ENCODE measurements around the gene KCNJ16.
A peak's percentile ranks its signal among the peaks of the same experiment; 100 is the strongest.

Gene KCNJ16

DNA sequence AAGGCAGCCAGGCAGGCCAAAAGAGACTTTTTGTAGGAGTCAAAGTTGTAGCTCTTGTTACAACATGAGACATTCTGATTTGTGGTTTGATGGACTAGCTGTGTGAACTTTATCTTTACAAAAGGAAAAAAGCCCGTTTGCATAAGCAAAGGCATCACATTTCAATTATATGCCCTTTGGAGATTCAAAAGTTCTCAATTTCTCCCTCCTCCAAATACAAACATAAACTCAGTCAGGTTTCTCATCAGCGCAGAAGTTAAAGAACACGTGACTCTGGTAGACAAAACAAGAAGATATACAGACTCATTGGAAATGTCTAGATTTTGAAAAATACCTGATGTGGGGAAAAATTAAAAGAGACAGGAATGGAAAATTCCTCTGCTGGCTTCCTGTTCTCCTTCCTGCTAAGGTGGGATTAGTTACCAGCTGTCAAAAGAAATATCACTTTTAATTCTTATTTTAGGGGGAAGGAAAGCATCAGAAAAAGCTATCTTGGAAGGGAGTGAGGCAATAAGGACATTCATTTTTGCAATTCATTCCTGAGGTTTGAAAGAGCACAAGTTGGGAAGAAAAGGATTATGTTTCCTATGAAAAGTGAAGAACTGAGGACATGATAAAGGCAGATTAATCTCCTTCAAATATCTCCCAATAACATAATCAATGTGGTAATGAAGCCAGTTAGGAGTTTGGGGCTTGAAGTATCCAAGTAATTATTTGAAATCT is 4.6 kb upstream of the KCNJ16 start:
- DNase-seq = no peak

DNA sequence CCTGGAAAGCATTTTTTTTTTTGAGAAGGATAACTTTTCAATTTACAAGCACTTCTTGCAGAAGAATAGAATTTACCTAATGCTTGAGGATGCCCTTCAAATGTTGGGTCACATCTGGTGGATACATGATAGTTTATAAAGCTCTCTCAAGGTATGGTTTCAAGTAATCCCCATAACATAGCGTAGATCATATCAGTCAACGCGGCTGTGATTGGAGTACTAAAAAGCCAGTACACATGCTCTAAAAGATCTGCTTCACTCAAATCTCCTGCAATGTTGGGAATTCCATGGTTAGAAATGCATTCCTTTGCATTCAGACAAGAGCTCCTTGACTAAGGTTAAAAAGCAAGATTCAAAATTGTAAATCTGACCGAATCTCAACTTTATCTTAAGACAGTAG is 3.9 kb upstream of the KCNJ16 start:
- DNase-seq = no peak

DNA sequence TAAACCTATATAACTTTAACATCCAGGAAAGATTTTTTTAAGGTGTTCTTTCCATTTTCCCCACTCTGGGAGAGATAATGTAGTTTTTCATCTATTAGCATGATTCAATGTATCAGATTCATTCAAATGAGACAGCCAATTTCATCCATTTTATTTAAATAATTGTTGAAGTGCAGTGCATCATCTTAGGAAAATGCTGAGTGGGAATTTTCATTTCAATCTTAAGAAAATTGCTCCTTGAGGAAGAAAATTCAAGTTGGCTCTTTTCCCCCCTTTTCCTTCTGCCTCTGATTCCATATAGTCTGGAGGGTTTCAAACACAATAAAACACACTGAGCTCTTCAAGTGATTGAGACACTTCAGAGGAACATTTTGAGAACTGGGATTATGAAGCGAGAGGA is 3.4 kb upstream of the KCNJ16 start:
- no peak for DNase-seq

DNA sequence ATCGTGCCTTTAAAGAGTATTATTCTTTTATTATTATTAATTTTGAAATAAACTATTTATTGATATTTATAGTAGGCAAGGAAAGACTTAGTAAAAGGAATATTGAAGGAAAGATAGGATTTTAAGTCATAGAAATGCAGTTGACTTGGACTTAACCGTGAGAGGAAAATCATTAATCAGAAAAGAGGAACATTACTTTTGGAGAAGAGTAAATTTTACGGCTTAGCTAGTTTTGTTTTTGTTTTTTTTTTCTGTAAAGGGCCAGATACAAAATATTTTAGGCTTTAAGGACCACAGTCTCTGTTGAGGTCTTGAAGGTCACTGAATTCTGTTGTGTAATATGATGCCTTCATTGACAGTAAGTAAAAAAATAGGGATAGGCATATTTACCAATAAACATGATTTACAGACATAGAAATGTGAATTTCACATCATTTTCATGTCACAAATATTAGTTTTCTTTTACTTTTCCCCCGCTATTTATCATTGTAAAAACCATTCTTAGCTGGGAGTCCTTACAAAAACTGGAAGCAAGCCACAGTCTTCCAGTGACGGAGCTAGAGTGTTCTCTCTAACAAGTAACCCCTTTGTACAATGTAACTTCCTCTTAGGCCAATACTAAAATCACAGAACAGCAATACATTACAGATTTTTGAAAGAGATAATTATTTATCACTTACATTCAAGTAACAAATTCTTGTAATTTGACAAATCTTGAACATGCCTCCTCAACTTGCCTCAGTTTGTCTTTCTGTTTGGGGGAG is 2.3 kb upstream of the KCNJ16 start:
- DNase-seq = peak; percentile 60

DNA sequence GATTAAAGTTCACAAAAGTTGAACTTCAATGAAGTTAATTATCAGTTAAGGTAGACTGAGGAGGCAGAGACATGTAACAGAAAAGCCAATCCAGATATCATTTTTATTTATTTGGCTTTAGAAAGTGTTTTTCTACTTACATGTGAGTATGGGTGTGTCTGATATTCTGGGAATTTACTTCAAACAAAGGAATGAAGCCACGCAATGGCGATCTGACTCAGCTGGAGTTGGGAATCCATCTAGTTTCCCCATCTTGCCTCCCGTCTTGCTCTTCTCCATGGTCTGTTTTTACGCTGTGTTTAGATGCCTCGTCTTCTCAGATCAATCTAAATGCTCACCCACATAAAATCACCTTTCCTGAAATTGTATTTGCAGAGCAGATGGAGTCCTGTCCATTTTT is 1.7 kb upstream of the KCNJ16 start:
- DNase-seq = peak; percentile 60

DNA sequence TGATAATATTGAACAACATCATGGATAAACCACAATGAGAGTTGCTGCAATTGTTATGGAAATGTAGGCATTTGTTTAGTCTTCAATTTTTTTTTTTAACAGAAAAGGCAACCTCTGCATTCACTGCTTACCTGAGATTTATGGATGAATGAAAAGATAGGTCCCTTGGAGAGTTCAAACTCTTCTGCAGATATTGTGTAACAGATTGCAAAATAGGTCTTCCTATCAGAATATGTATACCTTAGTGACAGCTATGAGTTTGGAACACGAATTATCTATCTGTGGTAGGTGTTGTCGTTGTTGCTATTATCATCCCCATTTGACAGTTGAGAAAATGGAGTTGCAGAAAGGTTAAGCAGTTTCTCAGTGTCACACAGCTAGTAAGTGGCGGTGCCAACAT is 1.2 kb upstream of the KCNJ16 start:
- peak; percentile 63 for DNase-seq

DNA sequence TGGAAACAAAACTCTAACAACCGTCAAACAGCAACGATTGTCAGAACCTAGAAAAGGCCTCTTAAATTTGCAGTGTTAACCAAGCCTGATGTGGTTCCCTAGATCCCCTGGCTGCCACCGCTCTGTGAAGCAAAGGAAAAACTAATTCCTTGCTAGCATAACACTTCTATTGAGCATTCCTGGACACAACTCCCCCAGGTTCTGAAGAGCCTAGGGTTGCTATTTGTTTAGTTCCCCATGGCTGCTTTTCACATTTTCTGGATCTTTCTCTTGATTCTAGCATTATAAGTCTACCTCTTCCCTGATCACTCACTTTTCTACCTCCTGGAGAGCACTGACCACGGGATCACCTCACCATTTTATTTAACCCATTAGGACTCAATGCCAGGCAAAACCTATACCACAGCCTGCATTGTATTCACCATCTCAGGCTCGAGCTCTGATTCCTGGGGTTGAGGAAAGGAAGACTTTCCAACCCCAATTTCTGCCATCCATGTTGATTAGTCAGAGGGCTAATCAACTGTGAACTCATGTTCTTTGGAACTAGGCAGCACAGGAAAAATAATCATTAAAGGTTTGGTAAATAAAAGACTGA is 692 bp upstream of the KCNJ16 start:
- peak; percentile 97 for DNase-seq

DNA sequence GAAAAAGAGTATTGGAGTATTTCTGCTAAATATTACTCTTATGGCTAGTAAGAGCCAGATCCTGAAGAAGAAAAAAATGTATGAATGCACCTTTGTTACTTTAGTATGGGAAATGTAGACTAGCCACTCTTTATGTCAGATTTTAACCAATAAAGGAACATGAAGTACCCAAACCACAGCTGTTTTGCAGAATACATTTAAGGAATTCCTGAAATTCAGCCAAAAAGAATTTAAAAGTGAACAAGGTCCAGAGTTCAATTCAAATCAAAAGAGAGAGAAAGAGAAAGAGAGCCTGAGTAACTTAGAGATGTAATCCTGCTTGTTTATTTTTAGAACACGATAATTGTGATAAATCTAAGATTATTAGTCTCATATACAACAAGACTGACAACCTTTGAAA is 1.2 kb downstream of the KCNJ16 start:
- DNase-seq = no peak

DNA sequence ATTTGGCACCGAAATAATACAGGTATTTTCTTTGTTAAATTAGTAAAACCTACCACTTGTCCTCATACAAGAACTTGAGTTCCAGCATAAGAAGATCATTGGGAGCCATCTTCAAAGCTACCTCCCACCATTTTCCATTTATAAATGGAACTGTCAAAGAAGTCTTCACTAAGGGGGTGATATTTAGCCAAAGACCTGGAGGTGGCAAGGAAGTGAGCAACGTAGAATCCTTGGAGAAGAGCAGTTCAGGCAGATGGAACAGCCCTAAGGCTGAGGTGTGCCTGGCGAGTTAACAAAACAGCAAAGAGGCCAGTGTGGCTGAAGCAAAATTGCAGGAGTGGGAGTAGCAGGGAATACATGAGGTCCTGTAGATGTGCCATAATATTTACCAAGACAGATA is 1.8 kb downstream of the KCNJ16 start:
- DNase-seq = peak; percentile 53

DNA sequence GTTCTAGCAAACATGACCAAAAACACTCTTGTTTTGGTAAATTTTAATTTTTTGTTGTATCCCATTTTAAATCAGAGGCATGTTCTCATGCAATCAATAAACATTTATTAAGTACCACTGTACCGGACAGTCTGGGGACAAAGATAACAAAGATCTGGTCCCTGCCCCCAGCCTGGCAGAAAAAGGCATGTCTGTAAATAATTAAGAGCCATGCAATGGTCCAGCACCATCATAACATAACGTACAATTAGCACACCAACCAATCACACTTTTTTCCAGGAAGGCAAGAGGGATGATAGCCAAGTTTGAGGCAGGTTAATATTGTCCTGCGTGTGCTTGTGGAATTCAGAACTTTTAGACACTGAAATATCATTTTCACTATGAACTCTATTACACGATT is 3.5 kb downstream of the KCNJ16 start:
- DNase-seq = peak; percentile 31

DNA sequence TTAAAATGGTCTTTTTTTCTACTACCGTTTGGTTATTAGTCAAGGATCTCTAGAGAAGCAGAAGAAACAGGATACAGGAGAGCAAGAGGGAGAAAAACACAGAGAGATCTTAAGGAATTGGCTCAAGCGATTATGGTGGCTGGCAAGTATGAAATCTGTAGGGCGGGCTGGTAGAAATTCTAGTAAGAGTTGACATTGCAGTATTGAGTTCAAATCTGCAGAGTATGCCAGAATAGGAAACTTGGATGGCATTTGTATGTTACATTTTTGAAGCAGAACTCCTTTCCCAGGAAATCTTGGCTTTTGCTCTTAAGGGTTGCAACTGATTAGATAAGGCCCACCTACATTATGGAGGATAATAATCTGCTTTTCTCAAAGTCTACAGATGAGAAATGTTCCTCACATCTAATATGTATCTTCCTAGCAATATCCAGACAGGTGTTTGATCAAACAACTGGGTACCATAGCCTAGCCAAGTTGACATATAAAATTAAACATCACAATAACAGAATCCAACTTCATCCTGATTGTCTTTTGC is 4.0 kb downstream of the KCNJ16 start:
- DNase-seq = no peak

DNA sequence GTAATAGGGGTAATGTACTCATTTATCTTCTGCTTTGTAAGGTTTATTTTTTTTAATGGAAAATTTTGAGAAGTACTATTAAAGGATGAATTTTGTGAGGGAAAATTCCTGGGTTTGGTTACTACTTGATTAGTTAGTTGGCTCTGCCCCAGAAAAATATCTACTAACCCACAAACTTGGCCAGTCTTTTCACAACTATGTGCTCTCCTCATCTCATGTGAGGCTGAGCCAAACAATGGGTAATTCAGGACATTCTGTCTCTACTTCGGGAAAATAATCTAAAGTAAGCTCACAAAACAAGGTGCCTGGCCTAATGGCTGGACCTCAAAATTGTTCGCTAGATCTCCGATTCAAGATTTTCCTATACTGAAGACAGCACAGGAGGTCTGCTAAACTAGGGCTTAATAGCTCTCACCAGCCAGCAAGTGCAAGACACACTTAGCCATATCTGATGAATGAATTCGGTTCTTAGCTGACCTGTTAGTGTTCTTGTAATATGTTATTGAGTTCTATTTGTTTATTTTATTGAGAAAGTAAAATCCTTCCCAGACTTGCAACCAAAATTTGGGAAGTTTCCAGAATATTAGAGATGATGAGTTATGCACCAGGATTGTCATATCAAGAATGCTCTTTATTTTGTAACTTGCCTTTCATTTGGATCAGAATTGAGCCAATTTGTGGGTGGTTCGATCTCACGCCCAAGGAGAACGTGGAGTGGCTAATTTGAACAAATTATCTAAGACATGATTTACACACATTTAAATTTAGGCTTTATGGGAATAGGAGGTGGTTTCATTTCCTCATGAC is 5.7 kb downstream of the KCNJ16 start:
- DNase-seq = no peak

DNA sequence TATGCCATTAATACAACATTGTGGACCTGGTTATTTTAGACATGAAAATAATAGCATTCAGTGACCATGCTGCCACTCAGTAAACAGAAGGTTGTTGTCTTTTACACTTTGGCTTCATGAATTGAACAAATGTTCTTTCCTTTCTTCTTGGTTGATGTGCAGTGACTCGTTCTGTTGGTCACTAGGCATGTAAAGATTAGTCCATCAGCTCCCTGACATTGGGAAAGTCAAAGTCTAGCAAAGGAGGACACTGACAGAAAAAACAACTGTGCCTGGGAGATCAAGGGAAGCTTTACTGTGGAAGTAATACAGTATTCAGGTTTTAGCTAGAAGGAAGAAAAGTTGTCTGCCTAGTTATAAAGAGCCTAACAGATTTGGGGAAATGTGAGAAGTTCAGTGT is 6.9 kb downstream of the KCNJ16 start:
- no peak for DNase-seq

DNA sequence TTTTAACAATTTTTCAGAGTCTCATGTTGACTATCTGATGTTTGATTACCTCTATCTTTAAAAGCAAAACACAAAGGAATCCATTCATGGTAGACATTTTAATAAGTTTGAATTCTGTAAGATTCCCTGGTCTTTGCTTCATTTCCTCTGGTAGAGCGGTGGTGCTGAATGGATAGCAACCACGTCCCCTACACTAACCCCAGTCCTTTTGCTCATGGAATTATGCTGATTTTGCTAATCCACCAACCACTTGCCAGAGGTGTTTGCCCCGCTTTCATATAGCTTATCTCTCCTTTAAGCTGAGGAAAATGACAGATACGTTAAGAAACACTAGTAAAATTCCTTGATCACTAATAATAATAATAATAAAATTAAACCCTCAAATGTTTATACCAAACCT is 9.5 kb downstream of the KCNJ16 start:
- no peak for DNase-seq

DNA sequence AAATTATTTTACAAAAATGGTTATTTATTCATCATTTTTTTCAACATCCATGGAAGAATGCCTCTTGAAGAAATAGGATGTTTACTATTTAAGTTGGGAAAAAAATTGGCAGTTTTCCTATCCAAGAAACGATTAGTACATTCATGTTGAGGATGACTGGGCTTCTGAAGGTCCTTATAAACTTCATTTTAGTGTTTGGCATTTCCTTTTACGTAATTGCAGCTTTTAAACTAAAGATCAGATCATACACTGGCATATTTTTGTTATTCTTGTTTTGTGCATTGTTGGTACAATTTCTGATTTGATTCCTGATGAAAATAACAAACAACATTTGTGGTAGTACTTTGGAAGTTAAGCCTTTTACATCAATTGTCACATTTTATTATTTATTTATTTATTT is 11.5 kb downstream of the KCNJ16 start:
- DNase-seq = no peak

DNA sequence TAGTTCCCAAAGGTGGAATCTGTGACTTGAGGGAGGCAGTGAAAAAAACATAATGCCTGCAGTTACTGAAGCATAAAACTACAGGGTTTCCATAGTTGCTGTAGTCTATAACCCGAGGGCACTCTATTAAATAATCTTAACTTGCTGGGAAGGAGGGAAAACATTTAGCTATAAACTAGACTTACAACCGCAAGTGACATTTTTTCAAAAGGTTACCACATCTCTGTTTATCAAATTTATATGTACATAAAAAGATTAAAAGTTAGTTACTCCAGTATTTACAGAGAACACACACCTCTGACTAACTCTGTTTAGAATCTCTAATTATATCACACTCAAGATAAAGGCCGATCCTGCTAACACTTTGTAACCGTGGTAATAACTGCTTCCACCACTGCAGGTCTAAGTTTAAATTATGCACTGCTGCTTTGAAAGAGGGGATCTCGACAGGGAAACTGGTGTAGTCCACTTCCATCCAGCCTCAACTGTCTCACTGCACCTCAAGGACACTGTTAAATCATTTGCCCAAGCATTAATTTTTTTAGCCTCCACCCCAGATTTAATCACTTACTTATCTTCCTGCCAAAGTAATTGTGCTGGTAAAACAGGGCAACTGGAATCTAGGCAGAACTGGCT is 14.6 kb downstream of the KCNJ16 start:
- no peak for DNase-seq

DNA sequence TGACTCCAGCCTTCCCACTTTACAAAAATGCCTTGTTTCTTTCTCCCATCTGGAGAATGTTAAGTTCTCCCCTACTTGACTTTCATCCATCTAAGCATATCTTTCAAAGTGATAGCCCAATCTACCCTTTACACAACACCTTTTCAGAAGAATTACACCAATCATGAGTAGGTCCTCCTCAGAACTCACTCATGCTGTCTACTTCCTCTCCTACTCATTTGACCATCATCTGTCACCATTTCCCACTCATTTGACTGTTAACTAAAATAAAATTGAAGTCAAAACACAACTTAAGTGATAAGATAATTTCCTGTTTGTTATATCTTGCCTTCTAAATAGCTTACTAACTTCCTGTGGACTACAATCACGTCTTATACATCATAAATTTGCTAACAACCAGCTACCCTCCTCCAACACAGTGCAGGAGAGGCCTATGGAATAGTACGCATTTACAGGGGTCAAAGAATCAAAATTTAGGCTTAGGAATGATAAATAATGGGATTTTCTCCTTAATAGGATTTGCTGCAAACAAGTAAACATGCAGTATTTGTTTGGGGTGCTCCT is 16.1 kb downstream of the KCNJ16 start:
- DNase-seq = no peak

DNA sequence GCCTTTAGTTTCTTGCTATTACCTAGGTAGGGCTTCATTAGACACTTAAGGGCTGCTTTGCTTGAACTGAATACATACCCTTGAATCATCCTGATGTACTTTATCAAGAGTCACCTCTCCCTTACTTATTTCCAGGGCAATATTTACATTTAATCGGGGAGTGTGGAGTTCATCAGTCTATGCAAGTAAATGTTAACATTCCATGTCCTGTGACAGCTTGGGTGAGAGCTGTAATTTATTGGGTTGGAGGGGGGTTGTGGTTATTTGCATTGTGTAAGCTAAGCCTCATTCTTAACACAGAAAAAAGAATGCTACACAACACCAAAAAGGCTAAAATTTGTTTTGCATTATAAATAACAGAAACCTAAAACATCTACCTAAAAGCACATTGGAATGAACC is 16.7 kb downstream of the KCNJ16 start:
- DNase-seq = no peak

DNA sequence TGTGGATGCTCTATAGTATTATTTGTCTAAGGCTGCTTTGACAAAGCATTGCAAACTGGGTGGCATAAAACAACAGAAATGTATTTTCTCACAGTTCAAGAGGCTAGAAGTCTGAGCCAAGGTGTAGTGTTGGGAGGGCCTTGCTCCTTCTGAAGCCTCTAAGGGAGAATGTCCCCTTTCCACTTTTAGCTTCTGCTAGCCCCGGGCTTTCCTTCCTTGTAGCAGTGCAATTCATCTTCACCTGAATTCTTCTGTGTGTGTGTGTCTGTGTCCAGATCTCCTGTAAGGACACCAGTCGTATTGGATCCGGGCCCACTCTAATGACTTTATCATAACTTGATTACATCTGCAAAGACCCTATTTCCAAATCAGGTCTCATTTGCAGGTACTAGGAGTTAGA is 18.1 kb downstream of the KCNJ16 start:
- DNase-seq = no peak

DNA sequence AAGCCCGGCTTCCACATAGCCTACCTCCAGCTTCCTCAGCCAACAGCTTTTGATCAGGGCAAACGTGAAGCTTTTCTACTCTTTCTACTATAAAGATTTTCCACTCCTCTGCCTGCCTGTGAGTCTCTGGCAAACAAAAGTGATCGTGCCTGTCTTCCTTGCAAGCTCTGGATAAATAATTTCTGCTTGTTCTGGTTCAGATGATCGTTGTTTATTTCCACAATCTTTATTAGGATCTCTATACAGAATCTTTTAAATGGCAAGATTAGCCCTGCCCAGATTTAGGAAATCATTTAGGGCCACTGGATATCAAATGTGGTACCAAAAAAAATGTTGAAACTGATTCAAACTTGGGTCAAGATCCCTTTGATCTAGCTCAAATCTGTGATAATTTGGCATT is 20.4 kb downstream of the KCNJ16 start:
- DNase-seq = no peak

DNA sequence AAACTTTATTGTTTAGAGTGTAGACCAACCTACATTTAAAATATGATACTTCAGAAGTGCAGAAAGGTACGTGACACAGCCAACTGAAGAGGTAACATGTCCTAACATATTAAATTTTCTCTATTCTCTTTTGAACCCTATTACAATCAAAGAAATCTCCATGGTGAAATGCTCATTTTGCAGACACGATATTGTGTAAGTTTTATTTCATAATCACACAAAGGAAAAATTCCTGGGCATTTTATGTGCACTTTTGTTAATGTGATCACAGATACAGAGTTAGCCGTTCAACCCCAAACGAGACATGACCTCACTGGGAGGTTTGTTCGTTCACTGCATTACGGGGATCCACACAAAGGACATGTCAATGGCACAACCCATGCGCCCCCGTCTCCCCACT is 21.8 kb downstream of the KCNJ16 start:
- DNase-seq = no peak

DNA sequence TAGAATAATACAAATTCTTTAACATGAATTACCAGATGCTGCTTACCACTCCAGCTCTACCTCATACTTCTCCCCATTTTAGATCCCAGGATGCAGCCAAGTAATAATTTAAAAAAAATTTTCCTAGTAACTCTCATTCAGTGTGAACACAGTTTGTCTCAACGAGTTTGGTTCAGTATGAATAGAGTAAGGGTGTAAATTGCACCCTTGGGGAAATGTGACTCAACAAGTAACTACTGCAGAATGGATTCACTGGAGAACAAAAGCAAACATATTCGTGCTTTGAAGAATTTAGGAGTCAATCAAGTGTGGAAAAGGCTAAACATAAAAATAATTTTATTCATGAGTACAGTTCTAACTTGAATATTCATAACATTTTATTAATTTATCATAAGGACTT is 23.0 kb downstream of the KCNJ16 start:
- no peak for DNase-seq
